Panc1 (cell line): ENCODE data around the gene RAB33A. TPM values are rescaled to one million over a fixed set of nuclear protein-coding genes. Genes with fewer than 3 reads are reported as not detected.

Experiments
- ATAC-seq: fragments of 200-7000 bp; cut with Tn5 transposase; 2 replicates; pipeline ENCODE4 v1.9.1; 2020; ENCODE audit warnings: mild to moderate bottlenecking, moderate library complexity
- BruUV-seq: library from RNA; stranded (reverse); fragments of 400-500 nt; replicated peaks from 2 replicates; lab custom pipeline; 2021; lab: Mats Ljungman, UMichigan
- CTCF ChIA-PET: fragments of 300-600 bp; sonication (Branson Sonifier 250); formaldehyde crosslinking; loops from one replicate; lab custom pipeline; 2022; ENCODE audit warnings: antibody characterized with exemption; lab: Charles Lee
- POLR2A ChIA-PET: fragments of 300-600 bp; sonication (Branson Sonifier 250); formaldehyde crosslinking; loops from one replicate; lab custom pipeline; 2022; ENCODE audit warnings: antibody characterized with exemption; lab: Charles Lee
- DNase-seq: peaks from one replicate; pipeline ENCODE4 v3.0.0-alpha.2; 2010; ENCODE audit warnings: low read depth, low spot score
- H3K27ac ChIP-seq: 2 replicates; pipeline ENCODE4 v1.5.1; 2011; ENCODE audit warnings: mild to moderate bottlenecking, low read length, inconsistent platforms
- H3K27me3 ChIP-seq: fragments of 200-500 bp; sonication (Bioruptor generic); 2 replicates; pipeline ENCODE4 v1.6.0; 2014; ENCODE audit warnings: low read length, inconsistent platforms; ENCODE audit not compliant: control insufficient read depth, insufficient read depth
- H3K36me3 ChIP-seq: fragments of 200-500 bp; sonication (Bioruptor generic); 2 replicates; pipeline ENCODE4 v1.5.1; 2014; ENCODE audit warnings: inconsistent platforms, mild to moderate bottlenecking, low read length, moderate library complexity; ENCODE audit not compliant: control insufficient read depth, insufficient read depth
- H3K4me1 ChIP-seq: 2 replicates; pipeline ENCODE4 v1.5.1; 2011; ENCODE audit warnings: inconsistent platforms, mild to moderate bottlenecking, low read length, moderate library complexity; ENCODE audit not compliant: control insufficient read depth, insufficient read depth
- H3K4me3 ChIP-seq, 2 experiments: 2 replicates each; pipeline ENCODE4 v1.5.1; 2011 to 2012; ENCODE audit warnings: low read depth in 2 of 2, low read length in 2 of 2, mild to moderate bottlenecking in 2 of 2, inconsistent platforms in 1 of 2, moderate library complexity in 1 of 2
- H3K9me3 ChIP-seq: fragments of 200-500 bp; sonication (Bioruptor generic); 2 replicates; pipeline ENCODE4 v1.5.1; 2014; ENCODE audit warnings: low read depth, mild to moderate bottlenecking, inconsistent platforms, low read length, moderate library complexity; ENCODE audit not compliant: control insufficient read depth, insufficient read depth
- CTCF ChIP-seq: fragments of 450-650 bp; IDR thresholded peaks from 2 replicates; pipeline ENCODE4 v1.5.1; 2017; ENCODE audit warnings: mild to moderate bottlenecking
- POLR2AphosphoS5 ChIP-seq: IDR thresholded peaks from 2 replicates; pipeline ENCODE4 v1.6.1; 2012; ENCODE audit warnings: mild to moderate bottlenecking, low read depth, low read length, moderate library complexity
- REST ChIP-seq, 2 experiments: IDR thresholded peaks; 2 replicates each; pipeline ENCODE4 v1.6.1; 2011 to 2012; ENCODE audit warnings: low read depth in 2 of 2, control low read depth in 1 of 2, low read length in 1 of 2, mild to moderate bottlenecking in 1 of 2, moderate library complexity in 1 of 2; ENCODE audit not compliant: insufficient read depth in 1 of 2
- SIN3A ChIP-seq: IDR thresholded peaks from 2 replicates; pipeline ENCODE4 v1.6.1; 2012; ENCODE audit warnings: low read depth, mild to moderate bottlenecking, low read length, moderate library complexity, borderline replicate concordance; ENCODE audit not compliant: insufficient read depth
- TCF7L2 ChIP-seq: IDR thresholded peaks from 2 replicates; pipeline ENCODE4 v1.6.1; 2011; ENCODE audit warnings: mild to moderate bottlenecking, low read depth, low read length, inconsistent platforms
- in situ Hi-C: cut with HindIII; loops from 2 replicates; pipeline ENCODE4 v1.10.0; 2016; ENCODE audit warnings: low sequenced_read_pairs, low pct_unique_long_range_greater_than_20kb
- intact Hi-C: fragments of 100-400 bp; cut with micrococcal nuclease; formaldehyde crosslinking; loops from one replicate; pipeline ENCODE4 v1.10.0; 2022; ENCODE audit not compliant: unreplicated experiment
- total RNA-seq: library from RNA; stranded (reverse); gene quantifications from one replicate; pipeline ENCODE4 v1.2.1, GENCODE V29; 2021; ENCODE audit not compliant: unreplicated experiment

Gene RAB33A
- total RNA-seq, 1 experiment from 2014 or later, result 2.2 TPM

DNA sequence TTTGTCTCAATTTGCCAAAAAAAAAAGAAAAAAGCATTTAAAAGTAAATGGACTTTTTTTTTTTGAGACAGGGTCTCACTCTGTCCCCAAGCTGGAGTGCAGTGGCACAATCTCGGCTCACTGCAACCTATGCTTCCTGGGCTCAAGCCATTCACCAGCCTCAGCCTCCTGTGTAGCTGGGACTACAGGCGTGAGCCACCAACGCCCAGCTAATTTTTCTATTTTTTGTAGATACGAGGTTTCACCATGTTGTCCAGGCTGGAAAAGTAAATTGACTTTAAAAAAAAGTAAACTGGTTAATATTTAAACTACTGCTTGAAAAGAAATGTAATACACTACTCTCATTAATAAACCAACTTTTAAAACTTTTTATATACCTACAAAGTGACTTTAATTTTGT, 12.0 kb upstream of the RAB33A start:
- POLR2A ChIA-PET, result interaction anchor here (0.6 kb wide), 2 partner anchors 26 to 99 kb away, joined by 4 to 5 read pairs; no protein-coding TSS in a partner anchor
- CTCF ChIA-PET, result interaction anchor here (0.6 kb wide), 1 partner anchor 91 kb away, joined by 3 read pairs; no protein-coding TSS in a partner anchor

GRCh38 chrX:130162094-130162735, 9.5 kb upstream of the RAB33A start:
- intact Hi-C loops, result no loop called here
- ATAC-seq (no peak), DNase-seq (no peak)
- no peaks in the 10 kb centered on the region for H3K9me3 ChIP-seq
- no peak overlapping the region for H3K4me3 ChIP-seq
- TF ChIP-seq CTCF (no peak), TCF7L2 (no peak), SIN3A (no peak), REST (IDR thresholded peaks at IDR 0.05; ENCODE audit: insufficient read depth in 1 of 2, low read depth in 2 of 2, low read length in 1 of 2) (no peak), POLR2AphosphoS5 (no peak)
- no peaks in the 10 kb centered on the region for H3K36me3 ChIP-seq
- in situ Hi-C loops, result no loop called here
- no peak overlapping the region for H3K27ac ChIP-seq
- POLR2A ChIA-PET, result no interaction called here
- H3K4me1 ChIP-seq, result peaks cover 24% of the 10 kb centered on the region
- BruUV-seq, result no TSS peak
- no peaks in the 10 kb centered on the region for H3K27me3 ChIP-seq
- CTCF ChIA-PET, result no interaction called here

More for the DNA sequence above, 12.0 kb upstream of the RAB33A start:
- in situ Hi-C loops, result no loop called here
- Histone ChIP-seq H3K4me3 (no peak overlapping the region), H3K27ac (no peak overlapping the region), H3K36me3 (peaks cover 14% of the 10 kb centered on the region; the same call in 1 of the 2 replicates), H3K27me3 (no peaks in the 10 kb centered on the region), H3K4me1 (peaks cover 17% of the 10 kb centered on the region), H3K9me3 (no peaks in the 10 kb centered on the region)
- intact Hi-C loops, result no loop called here
- no TSS peak for BruUV-seq
- ATAC-seq (no peak), DNase-seq (no peak)
- no peak for TF ChIP-seq POLR2AphosphoS5
- TF ChIP-seq SIN3A, result no peak
- no peak for TF ChIP-seq TCF7L2
- TF ChIP-seq CTCF, result no peak
- TF ChIP-seq REST (IDR thresholded peaks at IDR 0.05; ENCODE audit: insufficient read depth in 1 of 2, low read depth in 2 of 2, low read length in 1 of 2), result no peak
